ENCODE data around the gene ARHGDIA.
A peak's percentile ranks its signal among the peaks of the same experiment; 100 is the strongest.

Gene ARHGDIA

GRCh38 chr17:81863833-81864768 lies 7.0 kb downstream of the ARHGDIA start:
- in situ Hi-C loops (cut with HindIII; ENCODE audit: low sequenced_read_pairs): no loop called here
- no peak overlapping the region for H3K4me3 ChIP-seq (ENCODE audit: low read depth, low read length)
- no peak for TF ChIP-seq CTCF (IDR thresholded peaks at IDR 0.05; ENCODE audit: low read depth, low read length, missing control alignments)
- no peak for DNase-seq (ENCODE audit: low read depth)

- H3K4me3 ChIP-seq (ENCODE audit: low read depth, low read length): no peak overlapping the region
- no peak for DNase-seq (ENCODE audit: low read depth)
- no peak for TF ChIP-seq CTCF (IDR thresholded peaks at IDR 0.05; ENCODE audit: low read depth, low read length, missing control alignments)
- in situ Hi-C loops (cut with HindIII; ENCODE audit: low sequenced_read_pairs): no loop called here
Observed at GRCh38 chr17:81863123-81863675, 7.9 kb downstream of the ARHGDIA start.

DNA sequence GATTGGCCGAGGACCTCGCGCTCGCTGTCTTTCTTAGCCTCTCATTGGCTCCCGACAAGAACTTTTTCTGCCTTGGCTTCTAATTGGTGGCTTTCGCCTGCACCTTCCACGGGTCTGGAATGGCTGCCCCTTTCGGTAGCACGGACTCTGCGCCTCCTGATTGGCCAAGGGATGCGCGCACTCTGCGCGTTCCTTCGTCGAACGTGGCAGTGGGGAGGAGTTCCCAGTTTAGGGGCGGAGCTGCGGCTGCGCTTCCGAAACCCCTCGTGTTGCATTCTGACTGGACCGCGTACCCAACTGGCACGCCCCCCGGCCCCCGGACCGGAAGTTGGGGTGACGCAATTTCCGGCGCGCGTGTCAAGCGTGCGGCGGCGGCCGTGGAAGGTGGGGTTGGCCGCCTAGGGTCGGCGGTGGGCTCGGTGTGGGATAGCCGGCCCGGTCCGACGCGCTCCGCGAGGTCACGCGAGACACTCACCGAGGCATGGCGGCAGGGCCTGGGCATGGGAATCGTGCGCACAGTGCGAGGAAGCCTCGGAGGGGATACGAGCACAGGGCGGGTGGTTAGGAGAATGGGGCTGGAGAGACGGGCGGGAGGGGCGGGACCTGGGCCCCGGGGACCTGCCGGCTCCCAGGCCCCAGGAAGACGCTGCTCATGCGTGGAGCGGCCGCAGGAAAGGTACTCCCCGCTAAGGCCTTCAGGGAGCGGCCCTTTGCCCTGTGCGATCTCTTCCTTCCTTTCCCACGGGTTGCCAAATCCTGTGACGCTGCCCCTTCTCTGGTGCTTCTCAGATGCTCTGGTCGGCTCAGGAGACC lies 10.2 kb downstream of the ARHGDIA start:
- in situ Hi-C loops (cut with HindIII; ENCODE audit: low sequenced_read_pairs): no loop called here
- peak; percentile 100 for DNase-seq (ENCODE audit: low read depth)
- H3K4me3 ChIP-seq (ENCODE audit: low read depth, low read length): peak overlapping the region; percentile 89
- TF ChIP-seq CTCF (IDR thresholded peaks at IDR 0.05; ENCODE audit: low read depth, low read length, missing control alignments): no peak

DNA sequence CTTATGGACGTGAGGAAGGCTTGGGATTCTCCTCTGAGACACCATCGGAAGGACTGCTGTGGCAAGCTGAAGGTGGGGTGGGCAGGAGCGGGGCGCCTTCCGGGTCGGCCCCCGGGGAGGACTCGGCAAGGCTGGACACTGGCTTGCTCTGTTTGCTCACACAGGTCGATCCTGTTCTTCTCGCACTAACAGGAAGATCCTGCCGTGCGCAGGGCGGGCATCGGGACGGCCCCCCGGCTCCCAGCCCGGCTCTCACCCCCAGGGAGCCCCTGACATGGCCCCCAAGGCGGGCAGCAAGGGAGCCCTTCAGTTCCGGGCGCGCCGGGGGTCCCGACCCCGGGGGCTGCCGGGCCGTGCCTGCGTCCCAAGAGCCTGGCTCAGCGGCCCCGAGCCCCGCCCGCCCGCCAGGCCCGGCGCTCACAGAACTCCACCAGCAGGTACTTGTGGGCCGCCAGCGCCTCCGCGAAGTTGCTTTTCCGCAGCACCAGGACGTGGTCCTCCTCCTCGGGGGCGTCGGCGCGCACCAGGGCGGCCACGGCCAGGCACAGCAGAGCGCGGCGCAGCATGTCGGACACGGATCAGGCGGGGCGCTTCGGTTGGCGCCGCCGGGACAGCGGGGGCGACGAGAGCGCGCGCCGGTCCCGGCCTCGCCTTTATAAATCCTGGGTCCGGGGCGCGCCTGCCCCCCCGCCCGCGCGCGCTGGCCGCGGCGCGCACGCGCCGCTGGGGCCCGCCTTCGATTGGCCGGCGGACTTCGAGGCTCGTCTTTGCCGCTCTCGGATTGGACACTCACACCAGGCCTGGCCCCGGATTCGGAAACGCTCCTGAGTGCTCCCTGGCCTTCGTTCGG lies 11.0 kb downstream of the ARHGDIA start, which contains the start of gene P4HB:
P4HB (minus strand) TSS at position 630 of the 850 bp plus-strand sequence; CDS start at position 566, 64 bp downstream.
- DNase-seq (ENCODE audit: low read depth): no peak
- peak within 1 kb of the TSS; percentile 89 for H3K4me3 ChIP-seq (ENCODE audit: low read depth, low read length)
- TF ChIP-seq CTCF (IDR thresholded peaks at IDR 0.05; ENCODE audit: low read depth, low read length, missing control alignments): no peak
- in situ Hi-C loops (cut with HindIII; ENCODE audit: low sequenced_read_pairs): no loop called here

- H3K4me3 ChIP-seq (ENCODE audit: low read depth, low read length): peak overlapping the region; percentile 51
- no peak for DNase-seq (ENCODE audit: low read depth)
- in situ Hi-C loops (cut with HindIII; ENCODE audit: low sequenced_read_pairs): no loop called here
- no peak for TF ChIP-seq CTCF (IDR thresholded peaks at IDR 0.05; ENCODE audit: low read depth, low read length, missing control alignments)
Observed at GRCh38 chr17:81858967-81859905, 11.9 kb downstream of the ARHGDIA start.
